ENCODE results near the gene TFCP2.

DNA sequence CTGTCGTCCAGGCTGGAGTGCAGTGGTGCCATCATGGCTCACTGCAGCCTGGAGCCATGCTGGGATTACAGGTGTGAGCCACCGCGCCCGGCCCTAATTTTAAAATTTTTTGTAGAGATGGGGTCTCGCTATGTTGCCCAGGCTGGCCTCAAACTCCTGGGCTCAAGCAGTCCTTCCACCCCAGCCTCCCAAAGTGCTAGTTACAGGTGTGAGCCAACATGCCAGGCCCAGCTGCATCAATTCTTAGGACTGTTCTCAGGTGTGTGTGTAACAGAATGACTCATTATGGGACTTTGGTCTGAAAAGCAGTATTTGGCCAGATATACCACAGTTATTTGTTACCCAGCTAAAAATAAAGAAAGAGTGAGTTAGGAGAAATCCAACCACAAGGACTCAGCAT lies 107.4 kb downstream of the TFCP2 start:
- TF ChIP-seq EZH2 (IDR thresholded peaks at IDR 0.05; ENCODE audit: low read length, unreplicated experiment): no peak
- no peak for TF ChIP-seq CTCF (conservative IDR thresholded peaks at IDR 0.05; ENCODE audit: low read depth, low read length)
